ENCODE results near the gene RPLP1.
"Not testable (repeated sequence)": the region's sequence is repeated elsewhere in the genome, so short reads cannot be mapped to it uniquely, and the experiment has no call there.

RPLP1 gene

DNA sequence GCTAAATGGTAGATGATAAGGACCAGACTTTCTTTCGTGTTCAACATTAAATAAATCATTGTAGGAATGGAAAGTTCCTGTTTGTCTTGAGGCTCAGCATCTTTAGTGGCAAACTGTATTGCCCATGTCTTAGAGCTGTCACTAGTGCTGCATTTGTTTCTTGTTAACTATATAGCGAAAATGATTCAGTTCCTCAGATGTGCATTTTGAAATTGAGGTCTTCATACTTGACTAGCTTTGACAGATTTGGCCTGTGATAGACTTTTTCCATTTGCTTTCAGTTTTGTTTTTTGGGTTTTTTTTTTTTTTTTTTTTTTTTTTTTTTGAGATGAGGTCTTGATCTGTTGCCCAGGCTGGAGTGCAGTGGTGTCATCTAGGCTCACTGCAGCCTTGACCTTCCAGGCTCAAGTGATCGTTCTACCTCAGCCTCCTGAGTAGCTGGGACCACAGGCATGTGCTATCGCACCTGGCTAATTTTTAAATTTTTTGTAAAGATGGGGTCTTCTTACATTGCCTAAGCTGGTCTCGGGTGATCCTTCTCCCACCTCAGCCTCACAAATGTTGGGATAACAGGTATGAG, 9.5 kb upstream of the RPLP1 start:
- DNase-seq = no peak

DNA sequence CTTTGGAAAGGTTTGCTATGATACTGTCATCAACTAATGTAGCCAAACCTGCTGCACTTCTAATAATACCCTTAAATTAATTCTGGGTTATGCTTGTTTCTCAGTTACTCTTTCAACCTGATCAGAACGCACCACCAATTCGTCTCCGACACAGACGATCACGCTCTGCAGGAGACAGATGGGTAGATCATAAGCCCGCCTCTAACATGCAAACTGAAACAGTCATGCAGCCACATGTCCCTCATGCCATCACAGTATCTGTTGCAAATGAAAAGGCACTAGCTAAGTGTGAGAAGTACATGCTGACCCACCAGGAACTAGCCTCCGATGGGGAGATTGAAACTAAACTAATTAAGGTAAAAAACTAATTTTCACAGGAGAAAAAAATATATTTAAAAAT, 7.9 kb upstream of the RPLP1 start:
- DNase-seq = no peak

DNA sequence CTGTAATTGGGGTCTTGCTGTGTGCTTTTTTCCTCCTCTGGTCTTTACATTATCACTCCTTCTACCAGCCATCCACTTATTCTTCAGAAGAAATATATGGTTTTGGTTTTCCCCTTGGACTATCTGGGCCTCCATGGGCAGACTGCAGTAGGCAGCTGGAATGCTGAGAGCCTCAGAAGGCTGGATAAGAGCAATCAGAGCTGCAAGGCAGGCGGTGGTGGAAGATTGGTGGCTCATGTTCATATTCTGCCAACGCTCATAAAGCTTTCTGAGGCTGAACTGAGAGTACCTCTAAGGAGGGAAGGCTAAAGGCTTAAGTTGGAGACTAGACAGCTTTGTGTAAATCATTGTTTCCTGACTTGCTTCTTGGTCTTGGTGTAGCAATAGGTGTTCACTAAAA, 5.7 kb upstream of the RPLP1 start:
- DNase-seq = no peak

DNA sequence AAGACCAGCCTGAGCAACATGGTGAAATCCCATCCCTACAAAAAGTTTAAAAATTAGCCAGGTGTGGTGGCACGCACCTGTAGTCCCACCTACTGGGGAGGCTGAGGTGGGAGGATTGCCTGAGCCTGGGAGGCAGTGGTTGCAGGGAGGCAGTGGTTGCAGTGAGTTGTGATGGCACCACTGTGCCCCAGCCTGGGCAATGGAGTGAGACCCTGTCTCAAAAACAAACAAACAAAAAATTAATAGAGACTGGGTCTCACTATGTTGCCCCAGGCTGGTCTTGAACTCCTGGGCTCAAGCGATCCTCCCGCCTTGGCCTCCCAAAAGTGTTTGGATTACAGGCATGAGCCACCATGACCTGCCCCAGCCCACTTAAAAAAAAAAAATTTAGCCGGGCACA, 2.4 kb upstream of the RPLP1 start:
- not testable (repeated sequence) for DNase-seq

DNA sequence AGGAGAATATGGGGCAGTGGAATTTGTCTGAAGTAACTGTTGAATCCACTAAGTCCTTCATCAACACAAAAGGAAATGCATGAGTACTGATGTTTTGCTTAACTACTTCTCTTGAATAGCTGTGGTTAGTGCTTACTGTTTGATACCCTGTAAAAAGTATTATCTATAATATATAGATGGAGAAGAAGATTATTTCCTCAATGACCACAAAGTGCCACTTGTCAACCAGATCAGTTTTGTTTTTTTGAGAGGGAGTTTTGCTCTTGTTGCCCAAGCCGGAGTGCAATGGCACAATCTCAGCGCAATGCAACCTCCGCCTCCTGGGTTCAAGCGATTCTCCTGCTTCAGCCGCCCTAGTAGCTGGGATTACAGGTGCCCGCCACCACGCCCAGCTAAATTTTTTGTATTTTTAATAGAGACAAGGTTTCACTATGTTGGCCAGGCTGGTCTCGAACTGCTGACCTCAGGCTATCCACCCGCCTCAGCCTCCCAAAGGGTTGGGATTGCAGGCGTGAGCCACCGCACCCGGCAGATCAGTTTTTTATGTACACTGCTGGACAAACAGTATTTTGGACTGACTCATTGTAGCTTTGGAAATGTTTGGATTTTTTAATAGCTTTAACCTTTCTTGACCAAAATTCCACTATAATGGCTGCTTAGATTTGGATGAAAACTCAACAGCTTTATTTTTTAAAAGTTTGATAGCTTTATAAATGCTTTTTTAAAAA, 1.5 kb upstream of the RPLP1 start:
- DNase-seq = no peak

DNA sequence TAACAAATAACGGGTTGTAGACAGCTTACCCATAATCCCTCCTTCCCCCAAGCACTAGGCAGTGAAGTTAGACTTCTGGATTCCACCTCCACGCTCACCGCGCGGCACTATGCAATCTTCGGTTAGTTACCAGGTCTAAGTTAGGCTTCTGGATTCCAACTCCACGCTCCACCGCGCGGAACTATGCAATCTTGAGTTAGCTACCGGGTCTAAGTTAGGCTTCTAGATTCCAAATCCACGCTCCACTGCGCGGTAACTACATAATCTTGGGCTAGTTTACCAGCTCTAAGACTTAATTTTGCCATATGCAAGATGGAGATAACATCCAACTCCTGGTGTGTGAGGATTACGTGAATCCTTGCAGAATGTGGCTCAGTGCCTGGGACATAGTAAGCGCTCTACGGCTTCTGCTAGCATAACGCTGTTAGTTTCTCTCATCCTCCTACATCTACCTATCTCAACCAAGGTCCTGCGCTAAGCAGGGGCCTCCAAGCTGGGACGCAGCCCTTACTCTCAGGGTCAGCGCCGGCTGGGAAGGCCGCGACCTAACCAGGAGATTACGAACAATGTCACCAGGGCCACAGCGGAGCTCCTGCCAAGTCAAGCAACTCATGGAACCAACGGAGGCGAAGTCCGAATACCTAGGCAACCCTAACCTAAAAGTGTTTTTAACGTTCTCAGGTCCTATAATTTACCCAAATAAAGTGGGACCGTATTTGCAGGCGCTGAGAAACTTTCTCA, 497 bp upstream of the RPLP1 start:
- DNase-seq = no peak

DNA sequence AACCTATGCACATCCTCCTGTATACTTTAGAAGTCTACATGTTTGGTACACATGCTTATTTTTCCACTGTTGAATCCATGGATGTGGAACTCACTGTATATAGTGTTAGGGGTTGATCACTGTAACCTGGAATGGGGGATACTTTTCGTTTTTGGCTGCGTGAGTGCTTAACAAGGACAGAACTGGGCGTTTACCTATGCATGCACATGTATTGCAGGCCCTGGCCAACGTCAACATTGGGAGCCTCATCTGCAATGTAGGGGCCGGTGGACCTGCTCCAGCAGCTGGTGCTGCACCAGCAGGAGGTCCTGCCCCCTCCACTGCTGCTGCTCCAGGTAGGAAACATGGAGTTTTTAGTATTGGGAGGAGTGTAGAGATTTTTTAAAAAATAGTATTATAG, 2.3 kb downstream of the RPLP1 start:
- DNase-seq = no peak

DNA sequence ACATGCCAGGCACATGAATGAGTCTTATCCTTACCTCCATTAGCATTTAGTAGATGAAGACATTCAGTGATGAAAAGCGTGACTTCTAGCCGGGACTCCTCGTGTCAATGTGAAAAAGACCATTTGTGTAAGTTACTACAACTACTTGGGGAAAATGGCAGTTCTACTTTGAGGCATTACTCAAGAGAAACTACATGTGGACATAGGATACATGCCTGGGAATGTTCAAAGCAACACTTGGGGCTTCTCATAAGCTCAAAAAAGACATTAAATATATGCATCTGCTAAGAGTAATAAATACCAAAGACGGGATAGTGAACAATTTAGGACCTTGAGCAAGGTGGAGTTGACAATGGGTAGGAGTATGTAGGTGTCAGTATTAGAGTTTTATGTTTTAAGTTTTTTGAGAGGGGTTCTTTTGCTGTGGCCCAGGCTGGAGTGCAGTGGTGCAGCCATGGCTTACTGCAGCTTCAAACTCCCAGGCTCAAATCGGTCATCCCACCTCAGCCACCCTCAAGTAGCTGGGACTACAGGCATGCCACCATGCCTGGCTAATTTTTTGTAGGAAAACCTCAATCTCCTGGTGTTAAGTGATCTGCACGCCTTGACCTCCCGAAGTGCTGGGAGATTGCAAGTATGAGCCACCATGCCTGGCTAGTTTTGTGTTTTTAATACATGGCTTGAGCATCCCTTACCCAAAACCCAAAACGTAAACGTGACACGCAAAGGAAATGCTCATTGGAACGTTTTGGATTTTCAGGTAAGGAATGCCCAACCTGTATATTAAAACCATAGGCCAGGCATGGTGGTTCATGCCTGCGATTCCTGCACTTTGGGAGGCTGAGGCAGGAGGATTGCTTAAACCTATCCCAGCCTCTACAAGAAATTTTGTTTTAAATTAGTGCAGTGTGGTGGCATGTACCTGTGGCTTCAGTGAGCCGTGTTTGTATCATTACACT, 3.9 kb downstream of the RPLP1 start:
- no peak for DNase-seq

DNA sequence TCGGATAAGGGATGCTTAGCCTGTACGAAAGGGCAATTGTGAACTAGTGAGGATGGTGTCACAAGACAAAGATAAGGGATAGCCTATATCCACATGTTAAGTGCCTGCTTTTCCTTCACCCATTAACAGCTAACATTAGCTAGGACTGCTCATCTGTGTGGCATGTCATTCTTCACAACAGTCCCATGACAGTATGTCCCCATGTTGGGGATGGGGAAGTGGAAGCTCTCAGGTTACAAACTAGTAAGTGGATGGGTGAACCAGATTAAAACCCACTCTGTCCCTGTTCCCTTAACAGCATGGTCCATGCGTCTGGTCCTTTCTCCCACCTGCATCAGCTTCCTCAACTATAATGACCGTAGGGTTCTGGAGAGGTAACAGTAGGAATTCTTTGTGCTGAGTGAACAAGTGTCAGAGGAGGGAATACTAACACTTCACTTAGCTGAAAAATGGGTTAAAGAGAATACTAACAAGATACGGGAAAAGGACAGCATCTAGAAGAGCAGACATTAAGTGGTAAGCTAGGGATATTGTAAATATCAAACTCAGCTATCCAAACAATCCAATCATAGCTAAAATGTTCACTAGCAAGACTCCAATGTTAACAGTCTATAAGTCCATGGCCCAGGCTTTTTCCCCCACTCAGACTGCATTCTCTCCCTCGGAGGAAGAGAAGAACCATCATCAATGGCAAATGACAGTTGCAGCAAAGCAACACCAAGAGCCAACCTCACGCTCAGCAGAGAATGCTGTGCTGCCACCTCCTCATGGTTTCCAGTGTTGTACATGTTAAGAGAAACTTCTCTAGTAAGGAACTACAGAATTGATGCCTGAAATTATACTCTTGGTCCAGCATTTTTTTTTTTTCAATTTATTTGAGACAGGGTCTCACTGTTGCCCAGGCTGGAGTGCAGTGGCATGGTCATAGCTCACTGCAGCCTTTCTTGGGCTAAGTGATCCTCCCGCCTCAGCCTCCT, 5.0 kb downstream of the RPLP1 start:
- no peak for DNase-seq

DNA sequence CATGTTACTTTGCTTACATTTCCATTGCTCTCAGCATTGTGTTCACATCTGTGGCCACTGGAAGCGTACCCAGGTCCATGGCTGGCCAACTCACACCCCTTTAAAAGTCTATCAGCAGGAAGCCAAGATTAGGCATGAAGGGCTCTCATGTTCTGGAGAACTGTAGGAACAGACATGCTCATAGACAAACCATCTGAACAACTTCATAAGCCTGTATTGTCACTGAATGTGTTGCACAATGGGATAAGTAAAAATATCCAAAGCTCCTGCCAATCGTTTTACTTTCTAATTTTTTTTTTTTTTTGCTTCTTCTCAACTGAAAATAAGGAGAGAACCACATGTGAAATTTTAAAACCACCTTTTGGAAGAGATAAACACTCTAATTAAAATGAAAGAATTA, 6.4 kb downstream of the RPLP1 start:
- no peak for DNase-seq

DNA sequence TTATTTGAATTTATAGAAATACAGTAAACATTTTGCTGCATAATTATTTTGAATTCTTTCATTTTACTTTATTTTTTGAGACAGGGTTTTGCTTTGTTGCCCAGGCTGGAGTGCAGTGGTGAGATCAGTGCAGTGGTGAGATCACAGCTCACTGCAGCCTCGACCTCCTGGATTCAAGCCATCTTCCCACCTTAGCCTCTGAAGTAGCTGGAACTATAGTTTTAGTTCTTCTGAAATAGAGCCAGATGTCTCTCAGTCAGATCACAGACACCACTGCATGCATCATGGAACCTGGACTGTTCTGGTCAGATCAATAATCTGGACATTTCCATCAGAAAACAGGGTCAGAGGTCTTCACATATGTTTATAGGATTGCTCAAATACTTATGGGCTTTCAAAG, 7.9 kb downstream of the RPLP1 start:
- DNase-seq = no peak

DNA sequence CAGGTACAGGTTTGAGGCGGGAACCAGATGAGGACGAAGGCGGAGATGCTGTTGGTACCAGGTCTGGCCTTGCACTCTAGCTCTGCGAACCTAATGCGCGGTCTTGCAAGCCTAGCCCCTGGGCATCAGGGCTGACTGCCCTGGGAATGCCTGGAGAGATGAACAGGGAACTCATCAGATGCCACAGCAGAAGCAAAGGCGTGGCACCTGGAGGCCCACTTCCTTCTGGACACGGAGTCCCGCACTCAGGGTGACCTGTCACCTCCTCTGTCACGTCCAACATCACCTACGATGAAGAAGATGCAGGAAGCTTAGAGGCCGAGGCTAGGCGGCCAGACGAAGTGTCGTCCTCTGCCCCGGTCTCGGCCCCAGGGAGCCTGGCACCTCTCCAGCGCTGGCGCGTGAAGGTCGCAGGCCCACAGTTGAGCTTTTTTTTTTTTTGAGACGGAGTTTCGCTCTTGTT, 9.4 kb downstream of the RPLP1 start:
- DNase-seq = no peak

DNA sequence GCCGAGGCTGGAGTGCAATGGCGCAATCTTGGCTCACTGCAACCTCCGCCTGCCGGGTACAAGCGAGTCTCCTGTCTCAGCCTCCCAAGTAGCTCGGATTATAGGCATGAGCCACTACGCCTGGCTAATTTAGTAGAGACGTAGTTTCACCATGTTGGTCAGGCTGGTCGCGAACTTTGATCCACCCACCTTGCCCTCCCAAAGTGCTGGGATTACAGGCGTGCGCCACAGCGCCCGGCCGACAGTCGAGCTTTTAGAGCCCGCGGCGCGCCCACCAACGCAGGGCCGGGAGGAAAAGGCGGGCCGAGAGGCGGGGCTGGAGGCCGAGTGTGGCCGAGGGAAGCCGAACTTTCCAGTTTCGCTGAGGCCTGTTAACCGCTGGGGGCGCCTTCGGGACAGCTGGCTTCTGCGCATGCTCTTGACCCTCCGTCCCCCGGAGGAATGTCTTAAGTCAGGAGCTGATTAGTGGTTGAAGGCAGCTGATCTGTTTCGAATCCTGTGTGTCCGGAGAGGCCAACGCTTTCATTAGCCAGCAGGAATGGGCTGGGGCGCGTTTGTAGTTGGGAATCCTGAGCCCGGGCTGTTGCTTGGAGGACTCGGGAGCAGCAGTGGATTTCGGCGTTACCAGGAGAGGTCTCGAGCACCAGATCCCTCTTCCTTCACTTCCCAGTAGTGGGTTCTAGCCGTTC, 10.0 kb downstream of the RPLP1 start:
- peak; percentile 90 to 91 for DNase-seq

DNA sequence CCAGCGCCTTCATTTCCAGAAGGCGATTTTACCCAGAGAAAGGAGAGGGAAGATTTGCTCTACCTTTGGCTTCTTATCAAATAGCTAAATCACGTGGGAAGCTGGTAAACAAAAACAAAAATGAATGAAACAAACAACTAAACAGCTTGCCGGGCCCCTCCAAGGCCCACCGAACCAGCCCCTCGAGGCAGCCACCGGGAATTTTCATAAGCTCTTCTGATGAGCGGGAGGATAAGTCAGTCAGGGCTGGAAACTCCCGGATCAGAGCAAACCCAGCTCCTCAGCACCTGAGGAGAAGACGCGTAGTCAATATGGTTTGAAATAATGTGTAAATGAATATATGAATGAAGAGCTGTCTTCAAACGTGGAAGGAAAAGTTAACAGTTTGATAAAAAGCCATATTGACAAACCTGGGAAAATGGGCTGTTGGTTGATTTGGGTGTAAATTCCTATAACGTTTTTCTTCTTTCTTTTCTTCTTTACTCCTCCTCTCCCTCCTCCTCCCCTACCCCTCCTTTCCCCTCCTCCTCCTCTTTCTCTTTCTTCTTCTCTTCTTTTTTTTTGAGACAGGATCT, 10.7 kb downstream of the RPLP1 start:
- no peak for DNase-seq

DNA sequence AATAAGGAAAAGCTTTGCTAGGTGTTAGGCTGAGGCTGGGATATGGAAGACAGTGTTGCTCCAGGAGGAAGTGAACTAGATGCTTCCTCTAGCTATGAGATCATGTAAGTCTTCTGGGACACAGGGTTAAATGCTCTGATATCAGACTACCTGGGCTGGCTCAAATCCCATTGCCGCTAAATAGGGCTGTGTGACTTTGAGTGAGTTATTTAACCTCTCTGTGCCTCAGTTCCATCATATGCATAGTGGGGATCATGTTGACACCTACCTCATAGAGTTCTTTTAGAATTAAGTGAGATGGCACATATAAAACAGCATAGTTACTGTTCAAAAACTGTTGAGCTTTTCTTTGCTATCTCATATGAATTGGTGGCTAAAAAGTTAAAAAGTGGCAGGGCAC, 12.6 kb downstream of the RPLP1 start:
- DNase-seq = no peak

DNA sequence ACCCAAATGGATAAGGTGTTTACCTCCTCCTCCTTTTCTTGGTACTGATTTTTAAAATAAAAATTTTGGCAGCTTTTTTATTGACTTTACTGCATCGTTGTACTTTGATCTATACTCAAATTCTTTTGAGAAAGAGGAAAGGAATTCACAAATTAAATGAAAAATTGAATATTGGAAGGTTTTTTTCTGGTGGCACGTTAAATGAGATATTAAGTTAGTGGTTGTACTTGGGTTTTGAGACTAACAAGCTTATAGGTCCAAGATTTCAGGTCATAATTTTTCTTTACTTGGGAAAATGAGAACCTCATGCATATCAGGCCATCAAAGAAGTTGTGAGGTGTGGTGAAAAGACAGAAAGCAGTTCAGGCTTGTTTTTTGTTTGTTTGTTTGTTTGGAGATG, 14.1 kb downstream of the RPLP1 start:
- no peak for DNase-seq

DNA sequence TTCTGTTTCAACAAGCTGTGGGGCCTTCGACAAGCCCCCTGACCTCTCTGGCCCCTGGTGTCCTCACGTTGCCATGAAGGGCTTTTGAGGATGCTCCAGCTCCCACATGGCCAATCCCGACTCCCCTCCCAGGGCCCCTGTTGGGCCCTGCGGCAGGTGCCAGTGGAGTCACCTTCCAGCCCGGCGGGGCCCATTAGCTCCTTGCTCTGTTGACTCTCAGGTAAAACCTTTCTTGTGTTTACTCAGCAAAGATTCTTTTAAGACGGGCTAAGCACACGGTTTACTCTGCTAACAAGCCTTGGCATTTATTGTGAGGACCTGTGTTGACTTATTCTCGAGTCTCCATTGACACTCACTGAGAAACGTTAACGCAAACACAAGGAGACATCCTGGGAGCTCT, 15.0 kb downstream of the RPLP1 start:
- no peak for DNase-seq

DNA sequence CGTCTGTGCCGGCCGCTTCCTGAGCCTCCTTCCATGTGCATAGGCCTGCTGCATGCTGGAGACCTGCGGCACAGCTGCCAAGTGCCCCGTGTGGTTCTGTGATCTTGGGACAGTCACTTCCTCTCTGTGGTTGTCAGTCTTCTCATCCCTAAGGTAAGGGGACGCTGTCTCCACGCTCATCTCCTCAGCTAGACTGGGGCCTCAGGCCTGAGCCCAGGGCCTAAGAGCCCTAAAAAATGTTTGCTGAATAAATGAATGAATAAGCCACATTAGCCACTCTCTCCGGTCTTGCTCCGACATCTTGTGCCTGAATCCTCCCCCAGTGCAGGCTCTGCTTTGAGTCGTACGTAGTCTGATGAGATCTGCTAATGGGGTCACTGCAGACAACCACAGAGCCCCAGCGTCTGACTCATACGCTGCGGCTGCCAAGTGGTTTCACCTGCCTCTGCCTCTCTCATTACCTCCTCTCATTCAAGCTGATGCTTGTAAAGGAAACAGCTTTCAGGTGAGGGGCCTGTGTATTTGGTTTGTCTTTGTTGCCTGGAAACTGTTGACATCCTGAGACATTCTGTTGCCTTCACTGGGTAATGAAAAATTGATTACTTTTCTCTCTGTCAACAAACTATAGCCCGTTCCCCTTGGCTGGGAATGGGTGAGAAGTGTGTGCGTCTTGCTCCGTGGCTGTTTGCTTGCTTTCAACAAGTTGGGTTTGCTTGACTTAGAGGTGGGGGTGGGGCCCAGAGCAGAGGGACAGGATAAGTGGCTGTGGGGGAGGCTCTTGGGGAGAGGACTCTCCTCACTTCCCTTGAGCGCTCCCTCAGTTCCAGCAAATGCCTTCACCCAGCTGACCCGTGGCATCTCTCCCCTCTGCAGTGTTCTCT, 15.9 kb downstream of the RPLP1 start:
- DNase-seq = peak; percentile 64

DNA sequence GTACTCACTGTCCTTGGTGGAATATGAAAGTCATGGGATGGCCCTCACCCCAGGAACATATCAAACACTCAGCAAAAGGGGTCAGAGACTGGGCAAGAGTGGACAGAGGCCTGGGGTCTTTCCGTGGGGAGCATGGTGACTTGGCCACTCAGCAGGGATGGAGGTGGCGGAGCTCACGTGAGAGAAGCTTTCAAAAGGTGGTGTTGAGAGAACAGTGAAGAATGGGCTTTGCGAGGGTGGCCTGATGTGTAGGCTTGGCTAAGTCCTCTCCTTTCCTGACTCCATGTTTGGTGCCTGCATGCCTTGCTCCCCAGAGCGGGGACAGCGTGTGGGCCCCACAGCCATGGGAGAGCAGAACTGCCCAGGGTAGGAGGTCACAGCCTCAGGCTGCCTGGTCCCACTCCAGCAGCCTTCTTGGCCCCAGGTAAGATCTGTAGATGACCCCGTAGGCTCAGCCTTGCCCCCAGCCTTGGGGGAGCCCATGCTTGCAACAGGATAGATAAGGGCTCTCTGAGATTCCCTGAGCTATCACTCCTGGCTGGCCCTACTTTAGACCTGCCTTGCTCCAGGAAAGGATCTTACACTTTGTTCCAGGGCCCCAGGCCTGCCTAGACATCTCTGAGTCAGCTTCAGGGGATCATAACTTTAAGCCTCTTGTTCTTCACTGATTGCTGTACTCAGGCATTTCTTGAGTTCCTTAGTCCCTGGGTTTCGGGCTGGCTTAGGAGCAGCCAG, 17.0 kb downstream of the RPLP1 start:
- no peak for DNase-seq

All from stimulated activated CD4-positive, alpha-beta T cell treated with anti-CD3 and anti-CD28 coated beads, Interleukin-2, amount 100 ng/mL, for 48 hours (primary cell).